Measurements from ENCODE around the gene TMEM89. TPM values are rescaled to one million over a fixed set of nuclear protein-coding genes. Genes with fewer than 3 reads are reported as not detected.

TMEM89 gene
- total RNA-seq, 2 donors from 2014 or later: not detected

- Histone ChIP-seq H3K27ac (no peak overlapping the region), H3K9me3 (peaks cover 0 to 20% of the 10 kb centered on the region in 2 donors), H3K4me1 (no peaks in the 10 kb centered on the region), H3K4me3 (no peak overlapping the region), H3K27me3 (no peaks in the 10 kb centered on the region), H3K36me3 (no peaks in the 10 kb centered on the region)
- no peak for TF ChIP-seq CTCF (IDR thresholded peaks at IDR 0.05)
- DNase-seq (ENCODE audit: low spot score): no peak
Measured at GRCh38 chr3:48619541-48620524, 1.7 kb downstream of the TMEM89 start.

GRCh38 chr3:48617559-48617958 is 4.0 kb downstream of the TMEM89 start:
- Histone ChIP-seq H3K4me1 (no peaks in the 10 kb centered on the region), H3K9me3 (peaks cover 0 to 20% of the 10 kb centered on the region in 2 donors), H3K4me3 (no peak overlapping the region), H3K36me3 (no peaks in the 10 kb centered on the region), H3K27ac (no peak overlapping the region), H3K27me3 (no peaks in the 10 kb centered on the region)
- DNase-seq (ENCODE audit: low spot score): no peak
- no peak for TF ChIP-seq CTCF (IDR thresholded peaks at IDR 0.05)

GRCh38 chr3:48614044-48614443 is 7.5 kb downstream of the TMEM89 start:
- Histone ChIP-seq H3K4me3 (no peak overlapping the region), H3K36me3 (no peaks in the 10 kb centered on the region), H3K9me3 (peaks cover 0 to 20% of the 10 kb centered on the region in 2 donors), H3K4me1 (peaks cover 0 to 5% of the 10 kb centered on the region in 2 donors), H3K27me3 (no peaks in the 10 kb centered on the region), H3K27ac (no peak overlapping the region)
- no peak for TF ChIP-seq CTCF (IDR thresholded peaks at IDR 0.05)
- DNase-seq (ENCODE audit: low spot score): no peak

GRCh38 chr3:48612309-48612708 is 9.3 kb downstream of the TMEM89 start:
- Histone ChIP-seq H3K4me1 (peaks cover 0 to 18% of the 10 kb centered on the region in 2 donors), H3K27me3 (no peaks in the 10 kb centered on the region), H3K9me3 (peaks cover 0 to 7% of the 10 kb centered on the region in 2 donors), H3K36me3 (no peaks in the 10 kb centered on the region), H3K27ac (no peak overlapping the region), H3K4me3 (no peak overlapping the region)
- no peak for DNase-seq (ENCODE audit: low spot score)
- no peak for TF ChIP-seq CTCF (IDR thresholded peaks at IDR 0.05)

- peaks cover 22% of the 10 kb centered on the region for H3K36me3 ChIP-seq
- peak within 1 kb of the TSS; percentile 92 to 94 for H3K4me3 ChIP-seq
- peak; percentile 51 to 82 for TF ChIP-seq CTCF (IDR thresholded peaks at IDR 0.05)
- peaks cover 0 to 18% of the 10 kb centered on the region in 2 donors for H3K4me1 ChIP-seq
- H3K27ac ChIP-seq: peak within 1 kb of the TSS; percentile 90 to 93
- DNase-seq (ENCODE audit: low spot score): peak; percentile 90
- no peaks in the 10 kb centered on the region for H3K27me3 ChIP-seq
- no peaks in the 10 kb centered on the region for H3K9me3 ChIP-seq
Measured at GRCh38 chr3:48609088-48610005, 12.2 kb downstream of the TMEM89 start, which contains the start of gene UQCRC1. Gene UQCRC1, minus strand, starts transcription at chr3:48609646. Its CDS starts 26 bp downstream, at chr3:48609620.

Measured in right atrium auricular region (tissue), 2 donors.